GM12801 (cell line): ENCODE results near the gene DRC7.

Experiments
- TF ChIP-seq, protein P1 (sequence below): IDR thresholded peaks from one replicate; pipeline ENCODE4 v1.5.1; 2011; ENCODE audit warnings: control low read depth; ENCODE audit not compliant: insufficient read length; ENCODE audit errors: extremely low read depth

DRC7 gene

DNA sequence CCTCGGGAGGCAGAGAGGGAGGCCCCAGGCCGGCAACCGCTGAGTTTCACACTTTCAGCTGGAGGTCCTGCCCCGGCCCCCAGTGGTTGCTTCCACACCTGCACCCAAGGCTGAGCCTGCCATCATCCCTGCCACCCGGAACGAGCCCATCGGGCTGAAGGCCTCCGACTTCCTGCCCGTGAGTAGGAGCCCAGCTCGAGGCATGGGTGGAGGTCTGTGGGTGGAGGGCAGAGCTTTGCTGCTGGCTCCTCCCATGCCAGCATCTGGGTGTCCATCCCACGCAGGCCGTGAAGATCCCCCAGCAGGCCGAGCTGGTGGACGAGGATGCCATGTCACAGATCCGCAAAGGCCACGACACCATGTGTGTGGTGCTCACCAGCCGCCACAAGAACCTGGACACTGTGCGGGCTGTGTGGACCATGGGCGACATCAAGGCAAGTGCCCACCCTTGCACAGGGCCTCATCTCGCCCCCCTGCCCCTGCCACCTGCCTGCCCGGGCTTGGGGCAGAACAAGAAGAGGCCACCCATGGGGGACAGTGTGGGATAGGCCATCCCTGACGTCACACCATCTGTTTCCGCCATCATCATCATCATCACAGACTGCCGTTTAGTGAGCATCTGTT, 60.6 kb downstream of the DRC7 start:
- TF ChIP-seq, protein P1, sequence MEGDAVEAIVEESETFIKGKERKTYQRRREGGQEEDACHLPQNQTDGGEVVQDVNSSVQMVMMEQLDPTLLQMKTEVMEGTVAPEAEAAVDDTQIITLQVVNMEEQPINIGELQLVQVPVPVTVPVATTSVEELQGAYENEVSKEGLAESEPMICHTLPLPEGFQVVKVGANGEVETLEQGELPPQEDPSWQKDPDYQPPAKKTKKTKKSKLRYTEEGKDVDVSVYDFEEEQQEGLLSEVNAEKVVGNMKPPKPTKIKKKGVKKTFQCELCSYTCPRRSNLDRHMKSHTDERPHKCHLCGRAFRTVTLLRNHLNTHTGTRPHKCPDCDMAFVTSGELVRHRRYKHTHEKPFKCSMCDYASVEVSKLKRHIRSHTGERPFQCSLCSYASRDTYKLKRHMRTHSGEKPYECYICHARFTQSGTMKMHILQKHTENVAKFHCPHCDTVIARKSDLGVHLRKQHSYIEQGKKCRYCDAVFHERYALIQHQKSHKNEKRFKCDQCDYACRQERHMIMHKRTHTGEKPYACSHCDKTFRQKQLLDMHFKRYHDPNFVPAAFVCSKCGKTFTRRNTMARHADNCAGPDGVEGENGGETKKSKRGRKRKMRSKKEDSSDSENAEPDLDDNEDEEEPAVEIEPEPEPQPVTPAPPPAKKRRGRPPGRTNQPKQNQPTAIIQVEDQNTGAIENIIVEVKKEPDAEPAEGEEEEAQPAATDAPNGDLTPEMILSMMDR: no peak

DNA sequence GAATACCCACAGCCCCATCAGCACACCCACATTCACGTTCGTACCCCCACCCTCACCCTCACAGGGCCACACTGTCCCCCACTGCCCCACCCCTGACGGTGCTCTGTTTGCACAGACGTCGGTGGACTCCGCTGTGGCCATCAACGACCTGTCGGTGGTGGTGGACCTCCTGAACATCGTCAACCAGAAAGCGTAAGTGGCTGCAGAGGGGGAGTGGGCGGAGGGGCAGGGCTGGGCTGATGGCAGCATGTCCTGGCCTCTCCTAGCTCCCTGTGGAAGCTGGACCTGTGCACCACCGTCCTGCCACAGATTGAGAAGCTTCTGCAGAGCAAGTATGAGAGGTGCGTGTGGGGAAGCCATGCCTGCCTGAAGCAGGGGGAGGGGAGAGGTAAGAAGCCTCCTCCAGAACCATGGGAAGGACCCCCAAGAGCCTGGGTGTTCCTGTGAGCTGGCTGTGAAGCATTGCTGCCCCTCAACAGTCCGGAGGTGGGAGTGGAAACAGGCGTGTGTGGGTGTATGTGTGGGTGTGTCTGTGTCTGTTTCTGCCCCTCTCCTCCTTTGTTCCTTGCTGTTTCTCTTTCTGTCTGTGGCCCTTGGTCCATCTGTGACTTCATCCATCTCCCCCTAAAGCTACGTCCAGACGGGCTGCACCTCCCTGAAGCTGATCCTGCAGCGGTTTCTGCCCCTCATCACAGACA, 61.3 kb downstream of the DRC7 start:
- TF ChIP-seq, protein P1: no peak

DNA sequence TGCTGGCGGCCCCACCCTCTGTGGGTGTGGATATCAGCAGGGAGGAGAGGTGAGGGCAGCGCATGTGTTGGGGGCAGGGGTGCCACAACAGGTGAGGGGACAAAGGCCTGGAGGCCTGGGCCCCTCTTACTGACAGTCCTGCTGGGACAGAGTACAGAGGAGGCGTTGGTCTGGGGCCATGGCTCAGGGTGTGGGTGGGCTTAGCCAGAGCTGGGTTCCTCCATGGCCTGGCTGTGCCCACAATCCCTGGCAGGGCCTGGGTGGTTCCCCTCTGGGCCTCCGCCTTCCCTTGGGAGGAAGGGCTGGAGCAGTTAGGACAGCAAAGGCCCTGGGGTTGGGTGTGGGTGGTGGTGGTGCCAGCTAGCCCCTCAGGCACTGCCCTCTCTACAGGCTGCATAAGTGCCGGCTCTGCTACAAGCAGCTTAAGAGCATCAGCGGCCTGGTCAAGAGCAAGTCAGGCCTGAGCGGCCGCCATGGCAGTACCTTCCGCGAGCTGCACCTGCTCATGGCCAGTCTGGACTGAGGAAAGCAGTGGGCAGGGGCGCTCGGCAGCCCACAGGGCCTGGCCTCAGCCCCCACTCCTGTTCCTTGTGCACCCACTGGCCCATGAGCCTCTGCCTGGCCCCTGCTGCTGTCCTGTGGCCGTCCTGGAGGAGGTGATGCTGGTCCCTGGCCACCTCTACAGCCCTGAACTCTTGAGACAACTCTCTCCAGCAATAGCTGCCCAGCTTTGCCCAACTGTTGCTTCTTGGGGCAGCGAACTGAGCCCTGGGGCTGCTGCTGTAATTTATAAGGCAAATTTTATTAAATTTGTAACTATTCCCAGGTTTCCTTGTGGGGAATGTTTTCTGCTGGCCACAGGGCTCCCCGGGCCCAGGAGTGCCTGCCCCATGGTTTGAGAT, 62.1 kb downstream of the DRC7 start:
- TF ChIP-seq, protein P1: no peak

DNA sequence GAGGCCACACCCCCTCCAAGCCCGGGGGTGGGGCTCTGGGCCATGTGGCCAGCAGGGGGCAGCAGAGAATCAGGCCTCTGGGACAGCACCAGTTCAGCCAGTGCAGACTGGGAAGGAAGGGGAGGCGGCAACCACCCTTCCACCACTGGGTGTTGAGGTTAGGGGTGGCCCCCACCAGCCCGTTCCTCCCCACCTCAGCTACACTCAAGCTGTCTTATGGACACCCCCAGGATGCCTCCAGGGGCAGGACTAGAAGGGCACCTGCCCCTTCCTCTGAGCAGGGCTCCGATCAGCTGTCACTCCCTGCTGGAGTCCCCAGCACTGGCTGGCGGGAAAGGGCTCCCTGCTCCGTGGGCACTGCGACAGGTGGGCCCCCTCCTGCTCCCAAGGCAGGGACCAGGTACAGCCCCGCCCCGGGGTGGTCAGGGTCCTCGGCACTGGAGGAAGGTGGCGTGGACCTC, 62.8 kb downstream of the DRC7 start:
- TF ChIP-seq, protein P1: no peak

DNA sequence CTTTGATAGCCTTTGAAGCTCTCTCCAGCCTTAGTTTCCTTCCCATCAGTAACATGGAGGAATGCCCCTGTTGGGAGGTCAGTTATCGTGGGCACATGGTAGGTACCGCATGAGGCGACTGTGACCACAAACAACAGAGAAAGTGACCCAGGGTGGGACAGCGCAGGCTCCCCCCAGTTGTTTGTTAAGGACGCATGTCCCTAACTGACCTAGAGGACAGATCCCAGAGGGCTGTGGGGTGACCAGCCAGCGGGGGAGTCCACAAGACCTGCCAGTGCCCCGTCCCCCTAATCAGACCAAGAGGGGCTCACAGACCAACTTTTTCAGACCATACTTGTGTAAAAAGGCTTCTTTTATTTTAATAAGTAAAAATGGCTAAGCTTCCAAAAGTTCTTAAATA, 63.3 kb downstream of the DRC7 start:
- TF ChIP-seq, protein P1: no peak

DNA sequence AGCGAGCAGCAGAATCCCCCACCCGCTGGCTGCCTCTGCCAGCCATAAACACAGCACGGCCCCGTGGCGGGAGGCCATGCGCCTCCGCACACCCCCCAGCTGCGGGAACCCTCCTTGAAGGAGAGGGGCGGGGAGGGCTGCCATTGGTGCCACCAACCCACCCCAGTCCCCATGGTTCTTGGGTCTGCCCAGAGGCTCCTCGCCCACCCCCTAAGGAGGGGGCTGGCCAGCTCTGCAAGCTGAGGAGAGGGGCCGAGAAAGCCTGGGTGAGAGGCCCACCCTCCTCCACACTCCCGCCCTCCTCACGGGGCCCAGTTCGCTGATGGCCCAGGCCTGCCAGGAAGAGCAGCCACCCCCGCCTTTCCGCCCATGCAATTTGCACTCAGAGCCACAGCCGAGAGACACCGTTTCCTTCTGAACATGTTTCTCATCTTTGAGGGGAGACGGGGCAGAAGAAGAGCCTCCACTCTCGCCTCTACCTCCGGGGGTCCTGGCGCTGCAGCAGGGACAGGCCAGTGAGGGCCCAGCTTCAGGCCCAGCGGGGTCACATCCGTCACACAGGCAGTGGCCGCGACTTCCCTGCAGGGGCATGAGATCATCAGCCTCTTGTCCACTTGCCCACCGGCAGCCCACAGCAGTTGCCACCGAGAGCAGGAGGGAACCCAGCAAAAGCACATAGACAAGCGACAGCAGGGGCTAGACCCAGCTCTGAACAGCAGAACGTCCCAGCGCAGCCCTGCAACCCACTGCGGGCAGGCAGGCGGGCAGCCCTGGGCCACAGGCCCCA, 63.9 kb downstream of the DRC7 start:
- TF ChIP-seq, protein P1: no peak
